ENCODE results near the gene YOD1. TPM values are rescaled to one million over a fixed set of nuclear protein-coding genes. Genes with fewer than 3 reads are reported as not detected.

Gene YOD1
- total and polyA plus RNA-seq, 2 of the 13 experiments (the other 11 are each of a cell fraction or from before 2014, with no cell fraction given): 3.4 to 9.1 TPM

DNA sequence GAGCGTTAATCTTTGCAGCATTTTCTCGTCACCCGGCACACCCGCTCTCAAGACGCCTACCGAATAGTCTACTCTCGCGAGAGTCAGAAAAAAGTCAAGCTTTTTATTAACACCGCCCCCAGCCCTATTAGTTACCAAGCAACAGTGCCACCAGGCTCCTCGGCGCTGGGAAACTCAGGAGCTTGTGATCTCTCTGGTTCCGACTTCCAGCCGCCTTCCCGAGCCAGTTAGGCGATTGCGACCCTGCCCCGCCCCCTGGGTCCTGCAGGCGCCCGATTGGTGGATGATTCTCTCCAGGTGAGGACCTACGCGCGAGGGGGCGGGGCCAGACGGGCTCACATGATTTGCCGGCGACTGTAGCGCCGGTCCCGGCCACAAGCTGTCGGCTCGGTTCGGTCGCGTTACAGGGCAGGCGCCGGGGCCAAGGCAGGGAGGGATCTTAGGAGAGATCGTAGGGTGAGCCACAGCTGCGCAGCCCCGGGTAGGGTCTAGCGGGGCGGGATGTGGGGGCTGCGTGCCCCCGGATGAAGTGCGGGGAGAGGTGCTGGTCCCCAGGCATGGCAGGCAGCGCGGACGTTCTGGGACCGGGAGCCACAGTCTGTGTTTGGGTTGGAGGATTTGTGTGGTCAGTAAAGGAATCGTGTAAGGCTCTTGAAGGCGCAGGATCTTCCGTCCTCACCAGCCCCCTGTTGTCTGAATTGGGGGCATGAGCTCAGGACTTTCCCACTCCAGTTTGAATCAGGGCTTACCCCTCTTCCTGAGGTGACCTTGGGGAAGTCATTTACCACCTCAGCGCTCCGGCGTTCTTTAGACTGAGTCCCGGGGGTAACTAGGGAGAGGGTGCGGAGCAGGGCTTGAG lies 2.1 kb upstream of the YOD1 start, which contains the start of gene PFKFB2 (continued):
- TF ChIP-seq ZNF264 (CRISPR knock-in tag; IDR thresholded peaks at IDR 0.05) (no peak), HMGA1 (CRISPR knock-in tag; conservative IDR thresholded peaks at IDR 0.05) (no peak), SMC3 (IDR thresholded peaks at IDR 0.05; ENCODE audit: low read length) (no peak), NAIF1 (CRISPR knock-in tag; IDR thresholded peaks at IDR 0.05; ENCODE audit: borderline replicate concordance) (no peak; the same call in 1 of the 2 replicates), ZNF552 (CRISPR knock-in tag; IDR thresholded peaks at IDR 0.05; ENCODE audit: borderline replicate concordance) (no peak), ZBTB38 (CRISPR knock-in tag; IDR thresholded peaks at IDR 0.05) (0 out of 2 replicates have a peak, but pooled peaks have one; percentile 43), ZNF333 (CRISPR knock-in tag; IDR thresholded peaks at IDR 0.05; ENCODE audit: borderline replicate concordance) (0 out of 2 replicates have a peak, but pooled peaks have one; percentile 22), U2AF2 (IDR thresholded peaks at IDR 0.05; ENCODE audit: low read depth, low read length) (no peak), CHCHD3 (CRISPR knock-in tag; IDR thresholded peaks at IDR 0.05) (no peak), KDM4B (CRISPR knock-in tag; IDR thresholded peaks at IDR 0.05) (no peak), PAWR (CRISPR knock-in tag; IDR thresholded peaks at IDR 0.05; ENCODE audit: borderline replicate concordance) (no peak), ZNF546 (CRISPR knock-in tag; conservative IDR thresholded peaks at IDR 0.05) (no peak)
- TF ChIP-seq, protein P1, sequence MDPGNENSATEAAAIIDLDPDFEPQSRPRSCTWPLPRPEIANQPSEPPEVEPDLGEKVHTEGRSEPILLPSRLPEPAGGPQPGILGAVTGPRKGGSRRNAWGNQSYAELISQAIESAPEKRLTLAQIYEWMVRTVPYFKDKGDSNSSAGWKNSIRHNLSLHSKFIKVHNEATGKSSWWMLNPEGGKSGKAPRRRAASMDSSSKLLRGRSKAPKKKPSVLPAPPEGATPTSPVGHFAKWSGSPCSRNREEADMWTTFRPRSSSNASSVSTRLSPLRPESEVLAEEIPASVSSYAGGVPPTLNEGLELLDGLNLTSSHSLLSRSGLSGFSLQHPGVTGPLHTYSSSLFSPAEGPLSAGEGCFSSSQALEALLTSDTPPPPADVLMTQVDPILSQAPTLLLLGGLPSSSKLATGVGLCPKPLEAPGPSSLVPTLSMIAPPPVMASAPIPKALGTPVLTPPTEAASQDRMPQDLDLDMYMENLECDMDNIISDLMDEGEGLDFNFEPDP (CRISPR knock-in tag; conservative IDR thresholded peaks at IDR 0.05): no peak
- TF ChIP-seq, protein P2, sequence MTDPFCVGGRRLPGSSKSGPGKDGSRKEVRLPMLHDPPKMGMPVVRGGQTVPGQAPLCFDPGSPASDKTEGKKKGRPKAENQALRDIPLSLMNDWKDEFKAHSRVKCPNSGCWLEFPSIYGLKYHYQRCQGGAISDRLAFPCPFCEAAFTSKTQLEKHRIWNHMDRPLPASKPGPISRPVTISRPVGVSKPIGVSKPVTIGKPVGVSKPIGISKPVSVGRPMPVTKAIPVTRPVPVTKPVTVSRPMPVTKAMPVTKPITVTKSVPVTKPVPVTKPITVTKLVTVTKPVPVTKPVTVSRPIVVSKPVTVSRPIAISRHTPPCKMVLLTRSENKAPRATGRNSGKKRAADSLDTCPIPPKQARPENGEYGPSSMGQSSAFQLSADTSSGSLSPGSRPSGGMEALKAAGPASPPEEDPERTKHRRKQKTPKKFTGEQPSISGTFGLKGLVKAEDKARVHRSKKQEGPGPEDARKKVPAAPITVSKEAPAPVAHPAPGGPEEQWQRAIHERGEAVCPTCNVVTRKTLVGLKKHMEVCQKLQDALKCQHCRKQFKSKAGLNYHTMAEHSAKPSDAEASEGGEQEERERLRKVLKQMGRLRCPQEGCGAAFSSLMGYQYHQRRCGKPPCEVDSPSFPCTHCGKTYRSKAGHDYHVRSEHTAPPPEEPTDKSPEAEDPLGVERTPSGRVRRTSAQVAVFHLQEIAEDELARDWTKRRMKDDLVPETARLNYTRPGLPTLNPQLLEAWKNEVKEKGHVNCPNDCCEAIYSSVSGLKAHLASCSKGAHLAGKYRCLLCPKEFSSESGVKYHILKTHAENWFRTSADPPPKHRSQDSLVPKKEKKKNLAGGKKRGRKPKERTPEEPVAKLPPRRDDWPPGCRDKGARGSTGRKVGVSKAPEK (CRISPR knock-in tag; IDR thresholded peaks at IDR 0.05; ENCODE audit: borderline replicate concordance): no peak
- TF ChIP-seq, protein P3, sequence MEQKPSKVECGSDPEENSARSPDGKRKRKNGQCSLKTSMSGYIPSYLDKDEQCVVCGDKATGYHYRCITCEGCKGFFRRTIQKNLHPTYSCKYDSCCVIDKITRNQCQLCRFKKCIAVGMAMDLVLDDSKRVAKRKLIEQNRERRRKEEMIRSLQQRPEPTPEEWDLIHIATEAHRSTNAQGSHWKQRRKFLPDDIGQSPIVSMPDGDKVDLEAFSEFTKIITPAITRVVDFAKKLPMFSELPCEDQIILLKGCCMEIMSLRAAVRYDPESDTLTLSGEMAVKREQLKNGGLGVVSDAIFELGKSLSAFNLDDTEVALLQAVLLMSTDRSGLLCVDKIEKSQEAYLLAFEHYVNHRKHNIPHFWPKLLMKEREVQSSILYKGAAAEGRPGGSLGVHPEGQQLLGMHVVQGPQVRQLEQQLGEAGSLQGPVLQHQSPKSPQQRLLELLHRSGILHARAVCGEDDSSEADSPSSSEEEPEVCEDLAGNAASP (CRISPR knock-in tag; IDR thresholded peaks at IDR 0.05; ENCODE audit: borderline replicate concordance): no peak
- TF ChIP-seq, protein P4, sequence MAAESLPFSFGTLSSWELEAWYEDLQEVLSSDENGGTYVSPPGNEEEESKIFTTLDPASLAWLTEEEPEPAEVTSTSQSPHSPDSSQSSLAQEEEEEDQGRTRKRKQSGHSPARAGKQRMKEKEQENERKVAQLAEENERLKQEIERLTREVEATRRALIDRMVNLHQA (CRISPR knock-in tag; IDR thresholded peaks at IDR 0.05): no peak
- TF ChIP-seq, protein P5, sequence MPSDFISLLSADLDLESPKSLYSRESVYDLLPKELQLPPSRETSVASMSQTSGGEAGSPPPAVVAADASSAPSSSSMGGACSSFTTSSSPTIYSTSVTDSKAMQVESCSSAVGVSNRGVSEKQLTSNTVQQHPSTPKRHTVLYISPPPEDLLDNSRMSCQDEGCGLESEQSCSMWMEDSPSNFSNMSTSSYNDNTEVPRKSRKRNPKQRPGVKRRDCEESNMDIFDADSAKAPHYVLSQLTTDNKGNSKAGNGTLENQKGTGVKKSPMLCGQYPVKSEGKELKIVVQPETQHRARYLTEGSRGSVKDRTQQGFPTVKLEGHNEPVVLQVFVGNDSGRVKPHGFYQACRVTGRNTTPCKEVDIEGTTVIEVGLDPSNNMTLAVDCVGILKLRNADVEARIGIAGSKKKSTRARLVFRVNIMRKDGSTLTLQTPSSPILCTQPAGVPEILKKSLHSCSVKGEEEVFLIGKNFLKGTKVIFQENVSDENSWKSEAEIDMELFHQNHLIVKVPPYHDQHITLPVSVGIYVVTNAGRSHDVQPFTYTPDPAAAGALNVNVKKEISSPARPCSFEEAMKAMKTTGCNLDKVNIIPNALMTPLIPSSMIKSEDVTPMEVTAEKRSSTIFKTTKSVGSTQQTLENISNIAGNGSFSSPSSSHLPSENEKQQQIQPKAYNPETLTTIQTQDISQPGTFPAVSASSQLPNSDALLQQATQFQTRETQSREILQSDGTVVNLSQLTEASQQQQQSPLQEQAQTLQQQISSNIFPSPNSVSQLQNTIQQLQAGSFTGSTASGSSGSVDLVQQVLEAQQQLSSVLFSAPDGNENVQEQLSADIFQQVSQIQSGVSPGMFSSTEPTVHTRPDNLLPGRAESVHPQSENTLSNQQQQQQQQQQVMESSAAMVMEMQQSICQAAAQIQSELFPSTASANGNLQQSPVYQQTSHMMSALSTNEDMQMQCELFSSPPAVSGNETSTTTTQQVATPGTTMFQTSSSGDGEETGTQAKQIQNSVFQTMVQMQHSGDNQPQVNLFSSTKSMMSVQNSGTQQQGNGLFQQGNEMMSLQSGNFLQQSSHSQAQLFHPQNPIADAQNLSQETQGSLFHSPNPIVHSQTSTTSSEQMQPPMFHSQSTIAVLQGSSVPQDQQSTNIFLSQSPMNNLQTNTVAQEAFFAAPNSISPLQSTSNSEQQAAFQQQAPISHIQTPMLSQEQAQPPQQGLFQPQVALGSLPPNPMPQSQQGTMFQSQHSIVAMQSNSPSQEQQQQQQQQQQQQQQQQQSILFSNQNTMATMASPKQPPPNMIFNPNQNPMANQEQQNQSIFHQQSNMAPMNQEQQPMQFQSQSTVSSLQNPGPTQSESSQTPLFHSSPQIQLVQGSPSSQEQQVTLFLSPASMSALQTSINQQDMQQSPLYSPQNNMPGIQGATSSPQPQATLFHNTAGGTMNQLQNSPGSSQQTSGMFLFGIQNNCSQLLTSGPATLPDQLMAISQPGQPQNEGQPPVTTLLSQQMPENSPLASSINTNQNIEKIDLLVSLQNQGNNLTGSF (CRISPR knock-in tag; IDR thresholded peaks at IDR 0.05): no peak
